HUES6 (cell line): ENCODE data around the gene SYT7.

Source experiments
- H3K27ac ChIP-seq: 2 replicates; pipeline ENCODE4 v1.7.0; 2013; ENCODE audit warnings: low read depth, mild to moderate bottlenecking, low read length, inconsistent platforms
- H3K27me3 ChIP-seq: 2 replicates; pipeline ENCODE4 v1.6.1; 2013; ENCODE audit warnings: low read length; ENCODE audit not compliant: control insufficient read depth, insufficient read depth
- H3K36me3 ChIP-seq: 2 replicates; pipeline ENCODE4 v1.6.1; 2013; ENCODE audit warnings: low read length; ENCODE audit not compliant: control insufficient read depth, insufficient read depth
- H3K4me1 ChIP-seq: 2 replicates; pipeline ENCODE4 v1.6.1; 2013; ENCODE audit warnings: low read length; ENCODE audit not compliant: control insufficient read depth, insufficient read depth
- H3K4me3 ChIP-seq: 2 replicates; pipeline ENCODE4 v1.5.1; 2013; ENCODE audit warnings: low read depth, low read length
- H3K9ac ChIP-seq: one replicate; pipeline ENCODE4 v1.6.1; 2013; ENCODE audit warnings: mild to moderate bottlenecking, low read length
- H3K9me3 ChIP-seq: 2 replicates; pipeline ENCODE4 v1.6.1; 2013; ENCODE audit warnings: low read depth, low read length; ENCODE audit not compliant: control insufficient read depth, insufficient read depth

The SYT7 gene

GRCh38 chr11:61542024-61542461, 38.8 kb downstream of the SYT7 start:
- peaks cover 41% of the 10 kb centered on the region for H3K4me1 ChIP-seq
- 0 out of 2 replicates have a peak overlapping the region, but pooled peaks have one; percentile 19 for H3K27ac ChIP-seq
- H3K27me3 ChIP-seq = no peaks in the 10 kb centered on the region
- H3K9me3 ChIP-seq = no peaks in the 10 kb centered on the region
- H3K4me3 ChIP-seq = no peak overlapping the region
- H3K9ac ChIP-seq = no peak overlapping the region
- no peaks in the 10 kb centered on the region for H3K36me3 ChIP-seq

GRCh38 chr11:61541598-61541997, 39.3 kb downstream of the SYT7 start:
- no peak overlapping the region for H3K27ac ChIP-seq
- peaks cover 41% of the 10 kb centered on the region for H3K4me1 ChIP-seq
- no peak overlapping the region for H3K4me3 ChIP-seq
- H3K9ac ChIP-seq = no peak overlapping the region
- H3K36me3 ChIP-seq = no peaks in the 10 kb centered on the region
- H3K27me3 ChIP-seq = no peaks in the 10 kb centered on the region
- no peaks in the 10 kb centered on the region for H3K9me3 ChIP-seq

GRCh38 chr11:61540528-61540927, 40.3 kb downstream of the SYT7 start:
- no peaks in the 10 kb centered on the region for H3K27me3 ChIP-seq
- no peaks in the 10 kb centered on the region for H3K36me3 ChIP-seq
- H3K9me3 ChIP-seq = no peaks in the 10 kb centered on the region
- peaks cover 41% of the 10 kb centered on the region for H3K4me1 ChIP-seq
- no peak overlapping the region for H3K9ac ChIP-seq
- no peak overlapping the region for H3K27ac ChIP-seq
- H3K4me3 ChIP-seq = no peak overlapping the region

- Histone ChIP-seq H3K4me1 (peaks cover 41% of the 10 kb centered on the region), H3K4me3 (no peak overlapping the region)
Observed at GRCh38 chr11:61539831-61540357, 41.0 kb downstream of the SYT7 start.

GRCh38 chr11:61539006-61539405, 41.9 kb downstream of the SYT7 start:
- Histone ChIP-seq H3K27ac (no peak overlapping the region), H3K9ac (no peak overlapping the region), H3K27me3 (no peaks in the 10 kb centered on the region), H3K4me1 (peaks cover 41% of the 10 kb centered on the region), H3K9me3 (no peaks in the 10 kb centered on the region), H3K36me3 (no peaks in the 10 kb centered on the region), H3K4me3 (no peak overlapping the region)

More at GRCh38 chr11:61539831-61540357, 41.0 kb downstream of the SYT7 start:
- H3K27ac ChIP-seq = no peak overlapping the region
- no peaks in the 10 kb centered on the region for H3K36me3 ChIP-seq
- no peaks in the 10 kb centered on the region for H3K27me3 ChIP-seq
- no peak overlapping the region for H3K9ac ChIP-seq
- no peaks in the 10 kb centered on the region for H3K9me3 ChIP-seq

- Histone ChIP-seq H3K27me3 (no peaks in the 10 kb centered on the region), H3K9ac (no peak overlapping the region), H3K36me3 (no peaks in the 10 kb centered on the region), H3K9me3 (no peaks in the 10 kb centered on the region), H3K4me3 (no peak overlapping the region), H3K4me1 (peaks cover 41% of the 10 kb centered on the region), H3K27ac (no peak overlapping the region)
Observed at GRCh38 chr11:61538636-61538961, 42.3 kb downstream of the SYT7 start.

- no peak overlapping the region for H3K9ac ChIP-seq
- no peak overlapping the region for H3K27ac ChIP-seq
- no peaks in the 10 kb centered on the region for H3K36me3 ChIP-seq
- peaks cover 33% of the 10 kb centered on the region for H3K4me1 ChIP-seq
- H3K4me3 ChIP-seq = no peak overlapping the region
- no peaks in the 10 kb centered on the region for H3K27me3 ChIP-seq
- H3K9me3 ChIP-seq = no peaks in the 10 kb centered on the region
Observed at GRCh38 chr11:61537326-61537725, 43.5 kb downstream of the SYT7 start.

- Histone ChIP-seq H3K9ac (no peak overlapping the region), H3K4me3 (no peak overlapping the region), H3K27ac (no peak overlapping the region), H3K4me1 (peaks cover 31% of the 10 kb centered on the region), H3K27me3 (no peaks in the 10 kb centered on the region), H3K36me3 (no peaks in the 10 kb centered on the region), H3K9me3 (no peaks in the 10 kb centered on the region)
Observed at GRCh38 chr11:61536676-61537270, 44.1 kb downstream of the SYT7 start.

GRCh38 chr11:61535998-61536675, 44.7 kb downstream of the SYT7 start:
- no peak overlapping the region for H3K27ac ChIP-seq
- no peaks in the 10 kb centered on the region for H3K9me3 ChIP-seq
- no peaks in the 10 kb centered on the region for H3K36me3 ChIP-seq
- H3K4me1 ChIP-seq = peaks cover 26% of the 10 kb centered on the region
- H3K9ac ChIP-seq = no peak overlapping the region
- H3K27me3 ChIP-seq = no peaks in the 10 kb centered on the region
- H3K4me3 ChIP-seq = no peak overlapping the region

GRCh38 chr11:61534933-61535839, 45.7 kb downstream of the SYT7 start:
- no peak overlapping the region for H3K27ac ChIP-seq
- peaks cover 17% of the 10 kb centered on the region for H3K4me1 ChIP-seq
- H3K9ac ChIP-seq = no peak overlapping the region
- no peaks in the 10 kb centered on the region for H3K27me3 ChIP-seq
- no peaks in the 10 kb centered on the region for H3K9me3 ChIP-seq
- H3K4me3 ChIP-seq = no peak overlapping the region
- H3K36me3 ChIP-seq = no peaks in the 10 kb centered on the region
